Measurements from ENCODE around the gene FAM219A.
A peak's percentile ranks its signal among the peaks of the same experiment; 100 is the strongest.

Gene FAM219A

GRCh38 chr9:34382054-34382453 is 76.3 kb downstream of the FAM219A start:
- FAIRE-seq (no peak), DNase-seq (ENCODE audit: insufficient read length, low spot score) (no peak)
- TF ChIP-seq CTCF (IDR thresholded peaks at IDR 0.05; ENCODE audit: insufficient read depth, missing control alignments) = no peak

GRCh38 chr9:34381323-34381722 is 77.0 kb downstream of the FAM219A start:
- TF ChIP-seq CTCF (IDR thresholded peaks at IDR 0.05; ENCODE audit: insufficient read depth, missing control alignments) = no peak
- FAIRE-seq = no peak
- DNase-seq (ENCODE audit: insufficient read length, low spot score) = no peak

- no peak for FAIRE-seq
- TF ChIP-seq CTCF (IDR thresholded peaks at IDR 0.05; ENCODE audit: insufficient read depth, missing control alignments) = no peak
- peak; percentile 91 for DNase-seq (ENCODE audit: insufficient read length, low spot score)
Measured at GRCh38 chr9:34380511-34381315, 77.7 kb downstream of the FAM219A start.

GRCh38 chr9:34380034-34380510 is 78.3 kb downstream of the FAM219A start:
- no peak for FAIRE-seq
- no peak for TF ChIP-seq CTCF (IDR thresholded peaks at IDR 0.05; ENCODE audit: insufficient read depth, missing control alignments)
- DNase-seq (ENCODE audit: insufficient read length, low spot score) = no peak

GRCh38 chr9:34379334-34380033 is 78.9 kb downstream of the FAM219A start:
- FAIRE-seq (no peak), DNase-seq (ENCODE audit: insufficient read length, low spot score) (peak; percentile 84)
- peak; percentile 98 for TF ChIP-seq CTCF (IDR thresholded peaks at IDR 0.05; ENCODE audit: insufficient read depth, missing control alignments)

GRCh38 chr9:34378376-34379060 is 79.9 kb downstream of the FAM219A start:
- DNase-seq (ENCODE audit: insufficient read length, low spot score) = no peak
- FAIRE-seq = no peak
- TF ChIP-seq CTCF (IDR thresholded peaks at IDR 0.05; ENCODE audit: insufficient read depth, missing control alignments) = no peak

All from D721Med (cell line).